GM12878 (cell line): Measurements from ENCODE around the gene RNF168. TPM values are rescaled to one million over a fixed set of nuclear protein-coding genes. Genes with fewer than 3 reads are reported as not detected.

Experiments
- ATAC-seq: fragments of 200-7000 bp; cut with Tn5 transposase; 3 replicates; pipeline ENCODE4 v1.9.1; 2020; ENCODE audit warnings: mild to moderate bottlenecking, moderate library complexity
- BruUV-seq: library from RNA; stranded (reverse); fragments of 400-500 nt; replicated peaks from 2 replicates; lab custom pipeline; 2021; lab: Mats Ljungman, UMichigan
- CTCF ChIA-PET: fragments of 300-600 bp; sonication (Branson Sonifier 250); formaldehyde crosslinking; extraction: SDS; loops from one replicate; lab custom pipeline; 2021; ENCODE audit warnings: inconsistent platforms; lab: Yijun Ruan, JAX
- POLR2A ChIA-PET: fragments of 350-600 bp; formaldehyde crosslinking; extraction: SDS; loops from one replicate; lab custom pipeline; 2021; ENCODE audit warnings: inconsistent platforms; lab: Charles Lee
- RAD21 ChIA-PET: fragments of 300-600 bp; sonication (Branson Sonifier 250); formaldehyde crosslinking; loops from one replicate; lab custom pipeline; 2023; ENCODE audit warnings: antibody characterized with exemption; ENCODE audit not compliant: unreplicated experiment; lab: Charles Lee
- SMC1A ChIA-PET: fragments of 300-600 bp; sonication (Branson Sonifier 250); formaldehyde crosslinking; loops from one replicate; lab custom pipeline; 2023; ENCODE audit not compliant: unreplicated experiment, uncharacterized antibody; lab: Charles Lee
- DNase-seq: peaks from one replicate; pipeline ENCODE4 v3.0.0-alpha.2; 2011; ENCODE audit warnings: low read depth, low spot score
- FAIRE-seq: peaks from 3 replicates; lab custom pipeline; 2011; peaks lifted over from hg19 to GRCh38; lab: Jason Lieb, UNC
- H2AFZ ChIP-seq: 2 replicates; pipeline ENCODE4 v1.6.0; 2011; ENCODE audit warnings: low read depth, low read length, control low read depth; ENCODE audit not compliant: control insufficient read depth
- H3K27ac ChIP-seq: 2 replicates; pipeline ENCODE4 v1.5.1; 2011; ENCODE audit warnings: control low read depth; ENCODE audit not compliant: control insufficient read depth, insufficient read depth
- H3K27me3 ChIP-seq, 2 experiments: replicated peaks in 1 of 2; 2 replicates each; pipeline versions ENCODE4 v1.6.0 to v1.6.1; 2011; ENCODE audit warnings: low read length in 1 of 2; ENCODE audit not compliant: control insufficient read depth in 2 of 2, insufficient read depth in 2 of 2
- H3K36me3 ChIP-seq, 2 experiments: 2 replicates each; pipeline ENCODE4 v1.5.1; 2011; ENCODE audit warnings: low read length in 1 of 2; ENCODE audit not compliant: control insufficient read depth in 2 of 2, insufficient read depth in 2 of 2
- H3K4me1 ChIP-seq: 2 replicates; pipeline ENCODE4 v1.6.1; 2011; ENCODE audit warnings: mild to moderate bottlenecking, low read length, moderate library complexity, mixed read lengths; ENCODE audit not compliant: control insufficient read depth, insufficient read depth
- H3K4me2 ChIP-seq: 2 replicates; pipeline ENCODE4 v1.6.0; 2011; ENCODE audit warnings: control low read depth; ENCODE audit not compliant: control insufficient read depth, insufficient read depth
- H3K4me3 ChIP-seq: fragments of 200-600 bp; sonication (generic); 2 replicates; pipeline ENCODE4 v1.5.1; 2016
- H3K79me2 ChIP-seq: 2 replicates; pipeline ENCODE4 v1.6.0; 2011; ENCODE audit warnings: low read length; ENCODE audit not compliant: control insufficient read depth, insufficient read depth
- H3K9ac ChIP-seq: 2 replicates; pipeline ENCODE4 v1.8.0; 2011; ENCODE audit warnings: low read length, control low read depth, mixed read lengths; ENCODE audit not compliant: control insufficient read depth, insufficient read depth
- H3K9me3 ChIP-seq: replicated peaks from 3 replicates; pipeline ENCODE4 v1.5.1; 2011; ENCODE audit warnings: mild to moderate bottlenecking, low read length; ENCODE audit not compliant: control insufficient read depth, insufficient read depth
- H4K20me1 ChIP-seq: 2 replicates; pipeline ENCODE4 v1.6.0; 2011; ENCODE audit not compliant: control insufficient read depth, insufficient read depth
- CTCF ChIP-seq, 3 experiments: IDR thresholded peaks in 2 of 3; conservative IDR thresholded peaks in 1 of 3; 2 replicates each; pipeline ENCODE4 v1.5.1; 2011; ENCODE audit warnings: low read depth in 3 of 3, low read length in 3 of 3, mild to moderate bottlenecking in 3 of 3, control low read depth in 2 of 3, moderate library complexity in 2 of 3, inconsistent platforms in 1 of 3, mixed read lengths in 1 of 3; ENCODE audit not compliant: control insufficient read depth in 2 of 3, insufficient read depth in 1 of 3; ENCODE audit errors: extremely low read depth in 1 of 3
- CUX1 ChIP-seq: IDR thresholded peaks from 2 replicates; pipeline ENCODE4 v1.6.1; 2012; ENCODE audit warnings: improper control_type of control experiment, low read depth, low read length; ENCODE audit not compliant: insufficient replicate concordance
- HDGF ChIP-seq: fragments of 450-650 bp; IDR thresholded peaks from 2 replicates; pipeline ENCODE4 v1.6.1; 2016; ENCODE audit warnings: antibody characterized with exemption
- NFYB ChIP-seq: IDR thresholded peaks from 2 replicates; pipeline ENCODE4 v1.6.1; 2011; ENCODE audit warnings: low read depth, mild to moderate bottlenecking, low read length, improper control_type of control experiment, moderate library complexity; ENCODE audit not compliant: insufficient read depth
- PKNOX1 ChIP-seq: fragments of 450-650 bp; IDR thresholded peaks from 2 replicates; pipeline ENCODE4 v1.6.1; 2016; ENCODE audit warnings: mild to moderate bottlenecking
- PRDM15 ChIP-seq: fragments of 450-650 bp; formaldehyde crosslinking; IDR thresholded peaks from 2 replicates; pipeline ENCODE4 v1.4.0; 2020; ENCODE audit warnings: mild to moderate bottlenecking, moderate library complexity
- RAD21 ChIP-seq: IDR thresholded peaks from 2 replicates; pipeline ENCODE4 v1.6.1; 2011; ENCODE audit warnings: mild to moderate bottlenecking, low read depth, low read length, moderate library complexity; ENCODE audit not compliant: insufficient read depth
- SMARCA5 ChIP-seq: fragments of 450-650 bp; IDR thresholded peaks from 2 replicates; pipeline ENCODE4 v1.6.1; 2017; ENCODE audit warnings: mild to moderate bottlenecking
- SMC3 ChIP-seq: IDR thresholded peaks from 2 replicates; pipeline ENCODE4 v1.6.1; 2011; ENCODE audit warnings: low read length, improper control_type of control experiment, borderline replicate concordance
- ZNF274 ChIP-seq: IDR thresholded peaks from one replicate; pipeline ENCODE4 v1.8.0; 2011; ENCODE audit not compliant: insufficient read length, insufficient read depth
- WGBS: methylation state at CpG from one replicate; pipeline ENCODE4 v1.1.6; 2016; ENCODE audit warnings: low lambda C conversion rate; ENCODE audit not compliant: insufficient replicate concordance, insufficient coverage; ENCODE audit errors: missing lambda C conversion rate; 5-methylcytosine and 5-hydroxymethylcytosine counted together
- in situ Hi-C: fragments of 300-500 bp; cut with MboI; formaldehyde crosslinking; loops from 9 replicates; pipeline ENCODE4 v1.14.3; 2018; ENCODE audit warnings: mixed read lengths
- intact Hi-C: fragments of 100-400 bp; cut with micrococcal nuclease; formaldehyde crosslinking; loops from one replicate; pipeline ENCODE4 v1.14.2; 2022; ENCODE audit not compliant: unreplicated experiment
- polyA plus RNA-seq, 11 experiments: library from polyadenylated mRNA; depleted of rRNA in 4 of 11; unstranded in 6 of 11; stranded (reverse) in 5 of 11; fragments of >200 nt; fragmentation: Nextera tagmentation in 4 of 11; fragmentation: Illumina TruSeq in 1 of 11; extraction: Ambion mirVana in 4 of 11; extraction: Trizol in 1 of 11; gene quantifications; 1 replicate in 1 of 11; 2 replicates in 10 of 11; pipeline versions ENCODE4 v1.2.1 to v1.2.3, GENCODE V29; 2011 to 2016; ENCODE audit warnings: inconsistent platforms in 2 of 11, missing spikeins in 2 of 11, low read depth in 1 of 11
- total RNA-seq, 4 experiments: library from RNA; depleted of rRNA in 3 of 4; stranded (reverse); fragments of >200 nt in 3 of 4; fragmentation: Illumina TruSeq in 1 of 4; extraction: Trizol in 1 of 4; gene quantifications; 2 replicates each; pipeline versions ENCODE4 v1.2.1 to v1.2.3, GENCODE V29; 2013 to 2021

The RNF168 gene
- total and polyA plus RNA-seq, 10 of the 15 experiments (the other 5 are each of a cell fraction or from before 2014, with no cell fraction given), result 12.7 to 47.5 (median 24.8) TPM

- Histone ChIP-seq H3K36me3 (no peaks in the 10 kb centered on the region), H3K9ac (no peak overlapping the region), H4K20me1 (no peaks in the 10 kb centered on the region), H3K9me3 (no peaks in the 10 kb centered on the region), H3K27me3 (no peaks in the 10 kb centered on the region), H2AFZ (no peak overlapping the region), H3K4me1 (no peaks in the 10 kb centered on the region), H3K4me3 (no peak overlapping the region), H3K27ac (no peak overlapping the region), H3K79me2 (no peaks in the 10 kb centered on the region), H3K4me2 (no peak overlapping the region)
- POLR2A ChIA-PET, result no interaction called here
- CTCF ChIA-PET, result interaction anchor here (0.8 to 2.2 kb wide), 11 partner anchors 10 to 411 kb away, joined by 3 to 8 read pairs (median 4); partner anchors contain the start of gene FBXO45
- 32% methylated on average over 18 of the region's 18 CpGs for WGBS
- FAIRE-seq (peak; percentile 79), ATAC-seq (peak; percentile 31; the same call in 1 of the 3 replicates), DNase-seq (no peak)
- RAD21 ChIA-PET, result interaction anchor here (1.3 kb wide), 1 partner anchor 306 kb away, joined by 3 read pairs; no protein-coding TSS in a partner anchor
- intact Hi-C loops (loop anchor here (2.0 kb wide), 1 partner anchor 147 kb away; no protein-coding TSS in a partner anchor), in situ Hi-C loops (no loop called here)
- SMC1A ChIA-PET, result interaction anchor here (0.6 to 1.5 kb wide), 3 partner anchors 14 to 72 kb away, joined by 3 read pairs; no protein-coding TSS in a partner anchor
- no TSS peak for BruUV-seq
- TF ChIP-seq HDGF (no peak), PRDM15 (CRISPR knock-in tag) (no peak), SMC3 (peak; percentile 42; the same call in 1 of the 2 replicates), CUX1 (peak; percentile 100), CTCF (IDR thresholded peaks at IDR 0.05 in 2 of 3, conservative IDR thresholded peaks at IDR 0.05 in 1 of 3; ENCODE audit: control insufficient read depth in 2 of 3, extremely low read depth in 1 of 3, insufficient read depth in 1 of 3, low read depth in 3 of 3, low read length in 3 of 3) (peak; percentile 60 to 65 (median 63)), SMARCA5 (no peak), ZNF274 (no peak), RAD21 (peak; percentile 69), NFYB (no peak), PKNOX1 (peak; percentile 87)
Observed at GRCh38 chr3:196537319-196537984, 33.9 kb upstream of the RNF168 start.
